Jurkat, Clone E6-1 (cell line): ENCODE data around the gene CEP131.
"Not testable (repeated sequence)": the region's sequence is repeated elsewhere in the genome, so short reads cannot be mapped to it uniquely, and the experiment has no call there.

ENCODE experiments used
- DNase-seq: peaks from one replicate; pipeline ENCODE4 v3.0.0-alpha.2; 2011; ENCODE audit warnings: low read depth, low spot score
- H3K4me3 ChIP-seq: 2 replicates; pipeline ENCODE4 v1.5.1; 2011; ENCODE audit warnings: mild to moderate bottlenecking, low read length, control low read depth, moderate library complexity

Gene CEP131

GRCh38 chr17:81231121-81231645 lies 8.4 kb upstream of the CEP131 start:
- no peak overlapping the region for H3K4me3 ChIP-seq
- no peak for DNase-seq

- no peak overlapping the region for H3K4me3 ChIP-seq
- DNase-seq, result no peak
Observed at GRCh38 chr17:81230043-81230820, 7.5 kb upstream of the CEP131 start.

GRCh38 chr17:81229666-81229920 lies 6.8 kb upstream of the CEP131 start:
- no peak overlapping the region for H3K4me3 ChIP-seq
- no peak for DNase-seq

GRCh38 chr17:81228834-81229665 lies 6.3 kb upstream of the CEP131 start:
- no peak for DNase-seq
- no peak overlapping the region for H3K4me3 ChIP-seq

- no peak for DNase-seq
Observed at GRCh38 chr17:81228420-81228819, 5.7 kb upstream of the CEP131 start.

GRCh38 chr17:81227630-81228029 lies 4.9 kb upstream of the CEP131 start:
- not testable (repeated sequence) for DNase-seq

More at GRCh38 chr17:81228420-81228819, 5.7 kb upstream of the CEP131 start:
- no peak overlapping the region for H3K4me3 ChIP-seq

GRCh38 chr17:81223762-81224130 lies 981 bp upstream of the CEP131 start:
- no peak overlapping the region for H3K4me3 ChIP-seq
- DNase-seq, result no peak

More at GRCh38 chr17:81227630-81228029, 4.9 kb upstream of the CEP131 start:
- not testable (repeated sequence) for H3K4me3 ChIP-seq

- no peak for DNase-seq
- H3K4me3 ChIP-seq, result peak overlapping the region; percentile 71
Observed at GRCh38 chr17:81222620-81222905, 202 bp downstream of the CEP131 start.

- DNase-seq, result no peak
- peak overlapping the region; percentile 71 for H3K4me3 ChIP-seq
Observed at GRCh38 chr17:81221842-81222619, 734 bp downstream of the CEP131 start.

- H3K4me3 ChIP-seq, result peak overlapping the region; percentile 71
- no peak for DNase-seq
Observed at GRCh38 chr17:81221371-81221841, 1.4 kb downstream of the CEP131 start.

- no peak for DNase-seq
- H3K4me3 ChIP-seq, result no peak overlapping the region
Observed at GRCh38 chr17:81219476-81220180, 3.1 kb downstream of the CEP131 start.

GRCh38 chr17:81218991-81219390 lies 3.8 kb downstream of the CEP131 start:
- no peak overlapping the region for H3K4me3 ChIP-seq
- no peak for DNase-seq

- no peak for DNase-seq
- no peak overlapping the region for H3K4me3 ChIP-seq
Observed at GRCh38 chr17:81218459-81218858, 4.3 kb downstream of the CEP131 start.

- no peak overlapping the region for H3K4me3 ChIP-seq
- DNase-seq, result no peak
Observed at GRCh38 chr17:81217491-81217890, 5.3 kb downstream of the CEP131 start.

- no peak overlapping the region for H3K4me3 ChIP-seq
Observed at GRCh38 chr17:81213978-81214377, 8.8 kb downstream of the CEP131 start.

GRCh38 chr17:81212365-81212764 lies 10.4 kb downstream of the CEP131 start:
- no peak for DNase-seq
- no peak overlapping the region for H3K4me3 ChIP-seq

More at GRCh38 chr17:81213978-81214377, 8.8 kb downstream of the CEP131 start:
- DNase-seq, result no peak

GRCh38 chr17:81210868-81211267 lies 11.9 kb downstream of the CEP131 start:
- DNase-seq, result no peak
- no peak overlapping the region for H3K4me3 ChIP-seq

- no peak for DNase-seq
Observed at GRCh38 chr17:81210466-81210865, 12.3 kb downstream of the CEP131 start.

GRCh38 chr17:81209141-81209540 lies 13.6 kb downstream of the CEP131 start:
- no peak for DNase-seq
- H3K4me3 ChIP-seq, result no peak overlapping the region

More at GRCh38 chr17:81210466-81210865, 12.3 kb downstream of the CEP131 start:
- no peak overlapping the region for H3K4me3 ChIP-seq
